Peyer's patch (tissue), 4 donors: ENCODE data around the gene RPS2.

Experiments used
- POLR2A ChIP-seq, 2 donors: fragments of 450-650 bp; IDR thresholded peaks; one replicate each; pipeline ENCODE4 v1.5.1; 2017; ENCODE audit warnings: antibody characterized with exemption in 2 of 2, mild to moderate bottlenecking in 2 of 2, moderate library complexity in 2 of 2
- TF ChIP-seq, protein P1 (sequence below), 6 experiments: fragments of 450-650 bp in 4 of 6; fragments of 200-600 bp in 2 of 6; sonication (generic) in 1 of 6; IDR thresholded peaks; one replicate each; pipeline ENCODE4 v1.5.1; 2017 to 2019; ENCODE audit warnings: antibody characterized with exemption in 6 of 6, mild to moderate bottlenecking in 3 of 6, moderate library complexity in 1 of 6

DNA sequence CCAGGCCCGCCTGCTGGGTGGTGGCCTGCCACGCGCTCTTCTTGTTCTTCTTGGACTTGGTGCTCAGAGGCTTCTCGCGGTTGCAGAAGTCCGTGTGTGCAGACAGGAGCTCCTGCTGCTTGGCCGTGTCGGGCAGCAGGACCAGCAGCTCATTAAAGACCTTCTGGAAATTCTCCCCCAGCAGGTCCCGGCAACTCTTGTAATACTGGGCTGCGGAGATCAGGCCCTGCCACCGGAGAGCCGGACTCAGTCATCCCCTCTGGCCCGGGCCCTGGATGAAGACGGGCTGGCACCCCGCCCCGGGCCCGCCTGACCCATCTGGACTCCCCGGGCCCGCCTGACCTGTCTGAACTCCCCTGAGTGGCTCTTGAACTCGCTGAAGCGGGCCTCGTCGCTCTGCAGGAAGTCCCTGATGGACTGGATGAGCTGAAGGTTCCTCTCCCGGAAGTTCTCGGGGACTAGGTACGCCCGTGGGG lies 33.8 kb upstream of the RPS2 start:
- TF ChIP-seq, protein P1, sequence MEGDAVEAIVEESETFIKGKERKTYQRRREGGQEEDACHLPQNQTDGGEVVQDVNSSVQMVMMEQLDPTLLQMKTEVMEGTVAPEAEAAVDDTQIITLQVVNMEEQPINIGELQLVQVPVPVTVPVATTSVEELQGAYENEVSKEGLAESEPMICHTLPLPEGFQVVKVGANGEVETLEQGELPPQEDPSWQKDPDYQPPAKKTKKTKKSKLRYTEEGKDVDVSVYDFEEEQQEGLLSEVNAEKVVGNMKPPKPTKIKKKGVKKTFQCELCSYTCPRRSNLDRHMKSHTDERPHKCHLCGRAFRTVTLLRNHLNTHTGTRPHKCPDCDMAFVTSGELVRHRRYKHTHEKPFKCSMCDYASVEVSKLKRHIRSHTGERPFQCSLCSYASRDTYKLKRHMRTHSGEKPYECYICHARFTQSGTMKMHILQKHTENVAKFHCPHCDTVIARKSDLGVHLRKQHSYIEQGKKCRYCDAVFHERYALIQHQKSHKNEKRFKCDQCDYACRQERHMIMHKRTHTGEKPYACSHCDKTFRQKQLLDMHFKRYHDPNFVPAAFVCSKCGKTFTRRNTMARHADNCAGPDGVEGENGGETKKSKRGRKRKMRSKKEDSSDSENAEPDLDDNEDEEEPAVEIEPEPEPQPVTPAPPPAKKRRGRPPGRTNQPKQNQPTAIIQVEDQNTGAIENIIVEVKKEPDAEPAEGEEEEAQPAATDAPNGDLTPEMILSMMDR (IDR thresholded peaks at IDR 0.05), result no peak
- no peak for TF ChIP-seq POLR2A (IDR thresholded peaks at IDR 0.05)
